Smooth muscle cell (in vitro differentiated cells): Measurements from ENCODE around the gene PLCB4. TPM values are rescaled to one million over a fixed set of nuclear protein-coding genes. Genes with fewer than 3 reads are reported as not detected.

Experiments used
- DNase-seq: peaks from one replicate; lab custom pipeline; 2025; ENCODE audit not compliant: unreplicated experiment; lab: John Stamatoyannopoulos, UW
- H2AFZ ChIP-seq: fragments of 200-600 bp; sonication (generic); 2 replicates; pipeline ENCODE4 v1.6.0; 2016; ENCODE audit warnings: antibody characterized with exemption, low read depth, mild to moderate bottlenecking
- H3F3A ChIP-seq: fragments of 200-600 bp; sonication (generic); 2 replicates; pipeline ENCODE4 v1.6.0; 2017; ENCODE audit warnings: antibody characterized with exemption, low read depth
- H3K27ac ChIP-seq: fragments of 200-600 bp; sonication (generic); 2 replicates; pipeline ENCODE4 v1.5.1; 2016; ENCODE audit warnings: low read depth, mild to moderate bottlenecking
- H3K27me3 ChIP-seq: fragments of 200-600 bp; sonication (generic); 2 replicates; pipeline ENCODE4 v1.6.1; 2016; ENCODE audit warnings: low read depth, mild to moderate bottlenecking
- H3K36me3 ChIP-seq: fragments of 200-600 bp; sonication (generic); 2 replicates; pipeline ENCODE4 v1.5.1; 2016; ENCODE audit warnings: low read depth
- H3K4me1 ChIP-seq: fragments of 200-600 bp; sonication (generic); 2 replicates; pipeline ENCODE4 v1.5.1; 2016; ENCODE audit warnings: low read depth
- H3K4me2 ChIP-seq: fragments of 200-600 bp; sonication (generic); 2 replicates; pipeline ENCODE4 v1.6.0; 2016; ENCODE audit warnings: mild to moderate bottlenecking
- H3K4me3 ChIP-seq: fragments of 200-600 bp; sonication (generic); 2 replicates; pipeline ENCODE4 v1.5.1; 2016; ENCODE audit warnings: mild to moderate bottlenecking
- H3K79me2 ChIP-seq: fragments of 200-600 bp; sonication (generic); 2 replicates; pipeline ENCODE4 v1.6.0; 2016; ENCODE audit warnings: low read depth, mild to moderate bottlenecking
- H3K9ac ChIP-seq: fragments of 200-600 bp; sonication (generic); 2 replicates; pipeline ENCODE4 v1.6.0; 2016; ENCODE audit warnings: low read depth
- H3K9me3 ChIP-seq: fragments of 200-600 bp; sonication (generic); replicated peaks from 2 replicates; pipeline ENCODE4 v1.5.1; 2016; ENCODE audit warnings: low read depth
- H4K20me1 ChIP-seq: fragments of 200-600 bp; sonication (generic); 2 replicates; pipeline ENCODE4 v1.6.0; 2016; ENCODE audit warnings: low read depth
- WGBS: methylation state at CpG from one replicate; pipeline ENCODE4 v1.1.7; 2016; ENCODE audit warnings: low lambda C conversion rate; 5-methylcytosine and 5-hydroxymethylcytosine counted together
- polyA plus RNA-seq: library from polyadenylated mRNA; unstranded; fragments of >200 nt; fragmentation: Nextera tagmentation; extraction: Ambion mirVana; gene quantifications from 2 replicates; pipeline ENCODE4 v1.2.1, GENCODE V29; 2016
- total RNA-seq: library from RNA; depleted of rRNA; stranded (reverse); fragments of >200 nt; gene quantifications from 2 replicates; pipeline ENCODE4 v1.2.3, GENCODE V29; 2014
- TF ChIP-seq, protein P1 (sequence below): fragments of 200-600 bp; sonication (generic); IDR thresholded peaks from 2 replicates; pipeline ENCODE4 v1.5.1; 2017; ENCODE audit warnings: borderline replicate concordance, mild to moderate bottlenecking, antibody characterized with exemption; ENCODE audit not compliant: insufficient read depth, poor library complexity, severe bottlenecking

The PLCB4 gene
- total and polyA plus RNA-seq, 2 experiments from 2014 or later = 3.0 to 5.3 TPM

DNA sequence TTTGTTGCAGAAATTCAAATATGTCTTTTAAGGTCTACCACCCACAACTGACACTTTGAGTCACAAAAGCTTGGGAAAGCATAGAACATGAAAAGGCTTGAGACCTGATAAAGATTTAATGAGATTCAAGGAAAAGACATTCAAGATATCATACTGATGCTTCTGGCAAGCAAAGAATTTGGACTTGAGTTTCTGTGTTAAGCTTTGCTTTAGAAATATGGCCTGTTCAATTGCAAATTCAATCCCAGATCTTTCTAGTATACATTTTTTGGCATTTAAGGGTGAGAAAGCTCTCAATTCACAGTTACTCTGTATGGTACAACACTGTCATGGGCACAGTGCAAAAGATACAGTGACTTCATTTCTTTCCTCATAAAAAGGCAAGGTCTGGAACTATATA is 406.6 kb downstream of the PLCB4 start:
- H3K79me2 ChIP-seq = no peaks in the 10 kb centered on the region
- no peak overlapping the region for H3K4me2 ChIP-seq
- no peak overlapping the region for H3K9ac ChIP-seq
- TF ChIP-seq, protein P1, sequence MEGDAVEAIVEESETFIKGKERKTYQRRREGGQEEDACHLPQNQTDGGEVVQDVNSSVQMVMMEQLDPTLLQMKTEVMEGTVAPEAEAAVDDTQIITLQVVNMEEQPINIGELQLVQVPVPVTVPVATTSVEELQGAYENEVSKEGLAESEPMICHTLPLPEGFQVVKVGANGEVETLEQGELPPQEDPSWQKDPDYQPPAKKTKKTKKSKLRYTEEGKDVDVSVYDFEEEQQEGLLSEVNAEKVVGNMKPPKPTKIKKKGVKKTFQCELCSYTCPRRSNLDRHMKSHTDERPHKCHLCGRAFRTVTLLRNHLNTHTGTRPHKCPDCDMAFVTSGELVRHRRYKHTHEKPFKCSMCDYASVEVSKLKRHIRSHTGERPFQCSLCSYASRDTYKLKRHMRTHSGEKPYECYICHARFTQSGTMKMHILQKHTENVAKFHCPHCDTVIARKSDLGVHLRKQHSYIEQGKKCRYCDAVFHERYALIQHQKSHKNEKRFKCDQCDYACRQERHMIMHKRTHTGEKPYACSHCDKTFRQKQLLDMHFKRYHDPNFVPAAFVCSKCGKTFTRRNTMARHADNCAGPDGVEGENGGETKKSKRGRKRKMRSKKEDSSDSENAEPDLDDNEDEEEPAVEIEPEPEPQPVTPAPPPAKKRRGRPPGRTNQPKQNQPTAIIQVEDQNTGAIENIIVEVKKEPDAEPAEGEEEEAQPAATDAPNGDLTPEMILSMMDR = no peak
- no peaks in the 10 kb centered on the region for H3K27me3 ChIP-seq
- H3K27ac ChIP-seq = no peak overlapping the region
- no peak overlapping the region for H2AFZ ChIP-seq
- H3K4me3 ChIP-seq = no peak overlapping the region
- no peaks in the 10 kb centered on the region for H3K4me1 ChIP-seq
- no peak for DNase-seq
- H3K9me3 ChIP-seq = no peaks in the 10 kb centered on the region
- H3K36me3 ChIP-seq = no peaks in the 10 kb centered on the region
- H3F3A ChIP-seq = no peaks in the 10 kb centered on the region
- no peaks in the 10 kb centered on the region for H4K20me1 ChIP-seq

DNA sequence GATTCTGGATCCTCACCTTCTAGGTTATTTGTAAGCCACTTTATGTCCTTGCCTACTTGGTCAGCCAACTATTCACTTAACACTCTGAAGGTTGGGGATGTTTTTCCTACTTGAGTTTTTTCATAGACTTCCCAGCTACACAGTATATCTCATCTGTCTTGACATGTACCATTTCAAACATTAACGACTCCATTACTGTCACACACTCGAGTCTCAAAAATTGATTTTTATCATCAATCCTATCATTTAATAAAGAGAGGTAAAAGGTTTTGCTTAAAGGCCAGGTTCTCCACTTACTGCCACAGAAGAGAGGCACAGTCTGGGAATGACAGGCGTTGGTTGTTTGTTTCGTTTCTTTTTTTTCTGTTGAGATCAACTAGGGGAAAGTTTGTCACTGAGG is 407.3 kb downstream of the PLCB4 start:
- no peak overlapping the region for H3K4me3 ChIP-seq
- H3K36me3 ChIP-seq = no peaks in the 10 kb centered on the region
- no peaks in the 10 kb centered on the region for H3F3A ChIP-seq
- H2AFZ ChIP-seq = no peak overlapping the region
- H3K27ac ChIP-seq = no peak overlapping the region
- whole genome bisulfite sequencing = 84% methylated on average over 4 of the region's 4 CpGs
- no peak overlapping the region for H3K9ac ChIP-seq
- H3K27me3 ChIP-seq = peaks cover under 1% of the 10 kb centered on the region
- DNase-seq = no peak
- H4K20me1 ChIP-seq = no peaks in the 10 kb centered on the region
- no peak overlapping the region for H3K4me2 ChIP-seq
- H3K9me3 ChIP-seq = no peaks in the 10 kb centered on the region
- no peaks in the 10 kb centered on the region for H3K79me2 ChIP-seq
- no peaks in the 10 kb centered on the region for H3K4me1 ChIP-seq
- TF ChIP-seq, protein P1 = no peak

- no peak overlapping the region for H3K9ac ChIP-seq
- TF ChIP-seq, protein P1 = no peak
- no peaks in the 10 kb centered on the region for H3K36me3 ChIP-seq
- H3K27ac ChIP-seq = no peak overlapping the region
- DNase-seq = no peak
- no peak overlapping the region for H3K4me2 ChIP-seq
- H3K4me3 ChIP-seq = no peak overlapping the region
- H3K79me2 ChIP-seq = no peaks in the 10 kb centered on the region
- H2AFZ ChIP-seq = no peak overlapping the region
- WGBS = 87% methylated on average over 7 of the region's 7 CpGs
- no peaks in the 10 kb centered on the region for H4K20me1 ChIP-seq
- peaks cover 5% of the 10 kb centered on the region for H3K27me3 ChIP-seq
- no peaks in the 10 kb centered on the region for H3F3A ChIP-seq
- H3K9me3 ChIP-seq = no peaks in the 10 kb centered on the region
- H3K4me1 ChIP-seq = no peaks in the 10 kb centered on the region
These were observed 407.8 kb downstream of the PLCB4 start for GRCh38 chr20:9476637-9477036.

DNA sequence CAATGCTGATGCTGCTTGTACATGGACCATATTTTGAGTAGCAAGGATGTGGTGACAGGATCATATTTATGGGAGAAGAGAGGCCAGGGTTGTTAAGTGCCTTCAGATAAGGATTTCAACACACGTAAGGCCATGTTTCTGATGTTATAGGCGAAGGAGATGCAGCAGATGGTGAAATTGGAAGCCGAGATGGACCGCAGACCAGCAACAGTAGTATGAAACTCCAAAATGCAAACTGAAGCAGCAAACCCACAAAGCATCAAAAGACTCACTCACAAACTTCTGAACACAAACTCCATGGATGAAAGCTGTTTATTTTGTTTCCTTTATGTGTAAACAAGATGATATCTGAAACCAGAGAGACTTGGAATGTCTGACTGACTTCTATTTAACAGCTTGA is 409.9 kb downstream of the PLCB4 start:
- Histone ChIP-seq H3K4me3 (no peak overlapping the region), H3K4me1 (no peaks in the 10 kb centered on the region), H3K36me3 (no peaks in the 10 kb centered on the region), H3K9me3 (no peaks in the 10 kb centered on the region), H3K27ac (no peak overlapping the region), H3K4me2 (no peak overlapping the region), H3K79me2 (no peaks in the 10 kb centered on the region), H2AFZ (no peak overlapping the region), H4K20me1 (no peaks in the 10 kb centered on the region), H3F3A (no peaks in the 10 kb centered on the region), H3K27me3 (peaks cover 26% of the 10 kb centered on the region), H3K9ac (no peak overlapping the region)
- DNase-seq = no peak
- WGBS = 43% methylated on average over 4 of the region's 4 CpGs
- TF ChIP-seq, protein P1 = no peak
